ENCODE results near the gene TTC28. TPM values are rescaled to one million over a fixed set of nuclear protein-coding genes. Genes with fewer than 3 reads are reported as not detected.

TTC28 gene
- total RNA-seq, 5 donors from 2014 or later (not counting 1 experiment from before 2014, with no cell fraction given) = 2.3 to 7.8 (median 3.0) TPM

DNA sequence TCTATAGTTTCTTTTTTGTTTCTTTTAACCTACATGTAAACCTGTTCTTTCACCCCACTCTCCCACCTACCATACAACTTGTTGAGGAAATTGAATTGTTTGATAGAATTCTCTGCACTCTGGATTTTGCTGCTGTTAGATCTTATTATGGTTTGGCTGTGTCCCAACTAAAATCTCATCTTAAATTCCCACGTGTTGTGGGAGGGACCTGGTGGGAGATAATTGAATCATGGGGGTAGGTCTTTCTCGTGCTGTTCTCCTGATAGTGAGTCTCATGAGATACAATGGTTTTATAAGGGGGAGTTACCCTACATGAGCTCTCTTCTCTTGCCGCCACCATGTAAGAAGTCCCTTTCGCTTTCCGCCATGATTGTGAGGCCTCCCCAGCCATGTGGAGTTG, 745.6 kb downstream of the TTC28 start:
- Mint-ChIP-seq H3K36me3 (peaks cover 25% of the 10 kb centered on the region), H3K27me3 (no peaks in the 10 kb centered on the region), H3K9me3 (no peaks in the 10 kb centered on the region), H3K4me3 (no peak overlapping the region), H3K4me1 (peaks cover 0 to 11% (median 0%) of the 10 kb centered on the region in 3 donors), H3K27ac (no peak overlapping the region)
- POLR2A ChIA-PET = no interaction called here
- H3K9me3 ChIP-seq = no peaks in the 10 kb centered on the region
- H3K27ac ChIP-seq (ENCODE audit: low read length) = no peak overlapping the region
- H3K4me1 ChIP-seq (ENCODE audit: control insufficient read depth in 1 of 2, extremely low read depth in 1 of 2, insufficient read depth in 2 of 2, low read length in 2 of 2) = no peaks in the 10 kb centered on the region
- no CpG with 5 or more reads among the region's 5 CpGs for WGBS (ENCODE audit: insufficient coverage)
- H3K27me3 ChIP-seq (replicated peaks in 1 of 2; ENCODE audit: control insufficient read depth in 2 of 2, extremely low read depth in 1 of 2, insufficient read depth in 2 of 2, low read length in 1 of 2) = no peaks in the 10 kb centered on the region
- CTCF ChIA-PET = no interaction called here
- DNase-seq (no peak), ATAC-seq (replicated peaks in 1 of 4) (no peak)
- H3K4me3 ChIP-seq (ENCODE audit: control insufficient read depth in 1 of 2, extremely low read depth in 1 of 2, low read length in 1 of 2) = no peak overlapping the region
- H3K36me3 ChIP-seq (ENCODE audit: control insufficient read depth in 2 of 2, extremely low read depth in 1 of 2, insufficient read depth in 1 of 2, low read length in 1 of 2) = no peaks in the 10 kb centered on the region

DNA sequence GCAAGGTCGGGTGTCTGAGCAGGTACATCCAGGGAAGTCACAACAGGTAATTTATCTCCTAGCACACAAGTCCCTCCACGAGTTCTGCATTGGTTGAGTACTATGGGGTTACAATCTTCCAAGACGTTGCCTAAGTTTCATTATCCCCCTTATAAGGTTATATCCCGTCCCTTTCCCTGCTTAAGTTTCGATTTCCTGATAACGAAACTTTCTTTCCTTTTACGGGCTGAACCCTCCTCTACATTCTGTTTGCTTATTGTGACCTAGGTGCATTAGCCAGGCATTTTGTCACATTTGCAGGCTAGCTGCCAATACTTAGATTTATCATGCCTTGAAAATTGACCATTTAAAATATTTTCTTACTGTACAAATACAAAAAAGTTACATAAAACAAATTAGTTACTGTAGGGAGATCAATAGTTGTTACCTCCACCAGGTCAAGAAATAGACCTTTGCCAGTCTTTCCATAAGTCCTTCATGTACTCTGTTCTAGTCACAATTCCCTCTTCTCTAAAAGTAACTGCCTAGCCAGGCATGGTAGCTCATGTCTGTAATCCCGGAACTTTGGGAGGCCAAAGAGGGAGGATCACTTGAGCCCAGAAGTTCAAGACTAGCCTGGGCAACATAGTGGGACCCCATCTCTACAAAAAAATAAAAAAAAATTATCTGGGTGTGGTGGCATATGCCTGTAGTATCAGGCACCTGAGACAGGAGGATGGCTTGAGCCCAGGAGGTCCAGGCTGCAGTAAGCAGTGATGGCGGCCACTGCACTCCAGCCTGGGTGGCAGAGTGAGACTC, 746.3 kb downstream of the TTC28 start:
- DNase-seq (no peak), ATAC-seq (replicated peaks in 1 of 4) (no peak)
- POLR2A ChIA-PET = no interaction called here
- Histone ChIP-seq H3K27ac (ENCODE audit: low read length) (no peak overlapping the region), H3K9me3 (no peaks in the 10 kb centered on the region), H3K4me1 (ENCODE audit: control insufficient read depth in 1 of 2, extremely low read depth in 1 of 2, insufficient read depth in 2 of 2, low read length in 2 of 2) (no peaks in the 10 kb centered on the region), H3K27me3 (replicated peaks in 1 of 2; ENCODE audit: control insufficient read depth in 2 of 2, extremely low read depth in 1 of 2, insufficient read depth in 2 of 2, low read length in 1 of 2) (no peaks in the 10 kb centered on the region), H3K36me3 (ENCODE audit: control insufficient read depth in 2 of 2, extremely low read depth in 1 of 2, insufficient read depth in 1 of 2, low read length in 1 of 2) (no peaks in the 10 kb centered on the region), H3K4me3 (ENCODE audit: control insufficient read depth in 1 of 2, extremely low read depth in 1 of 2, low read length in 1 of 2) (no peak overlapping the region)
- 98% methylated on average over 7 of the region's 9 CpGs for WGBS (ENCODE audit: insufficient coverage)
- H3K27me3 Mint-ChIP-seq = no peaks in the 10 kb centered on the region
- CTCF ChIA-PET = no interaction called here
- H3K27ac Mint-ChIP-seq = no peak overlapping the region
- H3K4me3 Mint-ChIP-seq = no peak overlapping the region
- H3K4me1 Mint-ChIP-seq = peaks cover 0 to 11% (median 0%) of the 10 kb centered on the region in 3 donors
- peaks cover 22% of the 10 kb centered on the region for H3K36me3 Mint-ChIP-seq
- no peaks in the 10 kb centered on the region for H3K9me3 Mint-ChIP-seq

GRCh38 chr22:27930331-27931060, 749.1 kb downstream of the TTC28 start:
- H3K9me3 ChIP-seq = no peaks in the 10 kb centered on the region
- Mint-ChIP-seq H3K36me3 (peaks cover 14% of the 10 kb centered on the region), H3K27ac (no peak overlapping the region), H3K4me1 (peaks cover 9 to 21% (median 11%) of the 10 kb centered on the region in 3 donors), H3K27me3 (no peaks in the 10 kb centered on the region), H3K9me3 (no peaks in the 10 kb centered on the region), H3K4me3 (no peak overlapping the region)
- ChIA-PET POLR2A (no interaction called here), CTCF (interaction anchor here in 1 of 2 donors (0.6 kb wide), 1 partner anchor 28 kb away, joined by 7 read pairs; no protein-coding TSS in a partner anchor)
- H3K27ac ChIP-seq (ENCODE audit: low read length) = no peak overlapping the region
- H3K27me3 ChIP-seq (replicated peaks in 1 of 2; ENCODE audit: control insufficient read depth in 2 of 2, extremely low read depth in 1 of 2, insufficient read depth in 2 of 2, low read length in 1 of 2) = no peaks in the 10 kb centered on the region
- peaks cover 0 to 4% of the 10 kb centered on the region in 2 experiments for H3K4me1 ChIP-seq (ENCODE audit: control insufficient read depth in 1 of 2, extremely low read depth in 1 of 2, insufficient read depth in 2 of 2, low read length in 2 of 2)
- no peak for ATAC-seq (replicated peaks in 1 of 4)
- H3K4me3 ChIP-seq (ENCODE audit: control insufficient read depth in 1 of 2, extremely low read depth in 1 of 2, low read length in 1 of 2) = no peak overlapping the region
- H3K36me3 ChIP-seq (ENCODE audit: control insufficient read depth in 2 of 2, extremely low read depth in 1 of 2, insufficient read depth in 1 of 2, low read length in 1 of 2) = no peaks in the 10 kb centered on the region
- no CpG with 5 or more reads among the region's 3 CpGs for WGBS (ENCODE audit: insufficient coverage)
- no peak for DNase-seq

Other genes starting within 250 kb of the TTC28 start
- gene CHEK2, start 62.0 kb upstream of the TTC28 start, total RNA-seq = 1 to 10 TPM; 5.1 to 10.0 (median 7.1) TPM
- gene HSCB, start 62.2 kb upstream of the TTC28 start, total RNA-seq = 10 to 100 TPM in 3 of 5 donors, 1 to 10 TPM in 2; 6.9 to 11.9 (median 11.5) TPM
- gene CCDC117, start 92.9 kb upstream of the TTC28 start, total RNA-seq = 10 to 100 TPM; 14.4 to 22.7 (median 17.4) TPM
- 100 to 1,000 TPM; 132 to 205 (median 140) TPM for gene XBP1, start 120.7 kb upstream of the TTC28 start, total RNA-seq
- 1 to 10 TPM in 3 of 5 donors, under 1 TPM in 2; 0.70 to 2.1 (median 1.1) TPM for gene ZNRF3, start 203.7 kb upstream of the TTC28 start, total RNA-seq

All from T-cell (primary cell).